ENCODE measurements around the gene COG3. TPM values are rescaled to one million over a fixed set of nuclear protein-coding genes. Genes with fewer than 3 reads are reported as not detected.
"Not testable (repeated sequence)": the region's sequence is repeated elsewhere in the genome, so short reads cannot be mapped to it uniquely, and the experiment has no call there.

COG3 gene, protein sequence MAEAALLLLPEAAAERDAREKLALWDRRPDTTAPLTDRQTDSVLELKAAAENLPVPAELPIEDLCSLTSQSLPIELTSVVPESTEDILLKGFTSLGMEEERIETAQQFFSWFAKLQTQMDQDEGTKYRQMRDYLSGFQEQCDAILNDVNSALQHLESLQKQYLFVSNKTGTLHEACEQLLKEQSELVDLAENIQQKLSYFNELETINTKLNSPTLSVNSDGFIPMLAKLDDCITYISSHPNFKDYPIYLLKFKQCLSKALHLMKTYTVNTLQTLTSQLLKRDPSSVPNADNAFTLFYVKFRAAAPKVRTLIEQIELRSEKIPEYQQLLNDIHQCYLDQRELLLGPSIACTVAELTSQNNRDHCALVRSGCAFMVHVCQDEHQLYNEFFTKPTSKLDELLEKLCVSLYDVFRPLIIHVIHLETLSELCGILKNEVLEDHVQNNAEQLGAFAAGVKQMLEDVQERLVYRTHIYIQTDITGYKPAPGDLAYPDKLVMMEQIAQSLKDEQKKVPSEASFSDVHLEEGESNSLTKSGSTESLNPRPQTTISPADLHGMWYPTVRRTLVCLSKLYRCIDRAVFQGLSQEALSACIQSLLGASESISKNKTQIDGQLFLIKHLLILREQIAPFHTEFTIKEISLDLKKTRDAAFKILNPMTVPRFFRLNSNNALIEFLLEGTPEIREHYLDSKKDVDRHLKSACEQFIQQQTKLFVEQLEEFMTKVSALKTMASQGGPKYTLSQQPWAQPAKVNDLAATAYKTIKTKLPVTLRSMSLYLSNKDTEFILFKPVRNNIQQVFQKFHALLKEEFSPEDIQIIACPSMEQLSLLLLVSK
- 10 to 100 TPM; 37.0 to 51.3 (median 47.2) TPM for total RNA-seq
- long read RNA-seq, donor 1, full-length matches to known transcripts: 11 of 22 reads
- long read RNA-seq, donor 1, partial matches to known transcripts: 5 of 22 reads
- long read RNA-seq, donor 1, other reads (novel, unspliced or antisense): 6 of 22 reads
- long read RNA-seq, donor 2, full-length matches to known transcripts: 16 of 23 reads
- long read RNA-seq, donor 2, partial matches to known transcripts: 4 of 23 reads
- long read RNA-seq, donor 2, other reads (novel, unspliced or antisense): 3 of 23 reads

DNA sequence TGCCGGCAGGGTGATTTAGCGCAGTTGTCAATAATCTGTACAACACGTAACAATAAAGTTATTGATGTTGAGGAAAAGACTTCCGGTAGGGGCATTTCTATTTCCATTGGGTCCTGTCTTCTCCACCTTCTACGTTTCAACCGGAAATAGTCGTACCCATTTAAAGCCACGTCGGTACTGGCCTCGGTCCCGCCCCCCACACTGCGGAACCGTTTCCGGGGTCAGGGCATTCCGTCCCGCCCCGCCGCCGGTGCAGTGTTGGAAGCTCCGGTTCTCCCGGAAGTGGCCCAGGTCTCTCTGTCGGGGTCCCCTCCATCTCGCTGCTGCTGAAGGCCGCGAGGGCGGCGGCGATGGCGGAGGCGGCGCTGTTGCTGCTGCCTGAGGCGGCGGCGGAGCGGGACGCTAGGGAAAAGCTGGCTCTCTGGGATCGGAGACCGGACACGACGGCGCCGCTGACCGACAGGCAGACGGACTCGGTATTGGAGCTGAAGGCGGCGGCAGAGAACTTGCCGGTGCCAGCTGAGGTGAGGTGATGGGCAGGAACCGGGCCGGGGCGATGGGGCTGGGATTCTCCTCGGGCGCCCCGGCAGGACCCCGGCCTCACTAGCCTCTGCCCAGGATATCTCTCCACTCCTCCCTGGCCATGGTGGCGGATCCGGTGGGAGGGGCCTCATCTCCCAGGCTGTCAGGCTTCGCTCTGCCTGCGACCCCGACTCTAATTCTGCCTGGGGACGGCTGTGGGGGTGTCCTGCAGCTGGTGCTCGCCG is at the start of gene COG3:
Gene COG3, plus strand, starts transcription at position 253 of the 767 bp plus-strand sequence. Its CDS starts 98 bp downstream, at position 351.
- ATAC-seq (peak; percentile 94), DNase-seq (peak; percentile 97)
- Histone ChIP-seq H3K36me3 (ENCODE audit: low read depth) (no peaks in the 10 kb centered on the region), H3K4me1 (ENCODE audit: low read depth) (peaks cover 45% of the 10 kb centered on the region), H3K4me3 (peak within 1 kb of the TSS; percentile 99), H3K9me3 (no peaks in the 10 kb centered on the region)
- intact Hi-C loops (cut with DNase I, micrococcal nuclease): no loop called here
- TF ChIP-seq, protein P1, sequence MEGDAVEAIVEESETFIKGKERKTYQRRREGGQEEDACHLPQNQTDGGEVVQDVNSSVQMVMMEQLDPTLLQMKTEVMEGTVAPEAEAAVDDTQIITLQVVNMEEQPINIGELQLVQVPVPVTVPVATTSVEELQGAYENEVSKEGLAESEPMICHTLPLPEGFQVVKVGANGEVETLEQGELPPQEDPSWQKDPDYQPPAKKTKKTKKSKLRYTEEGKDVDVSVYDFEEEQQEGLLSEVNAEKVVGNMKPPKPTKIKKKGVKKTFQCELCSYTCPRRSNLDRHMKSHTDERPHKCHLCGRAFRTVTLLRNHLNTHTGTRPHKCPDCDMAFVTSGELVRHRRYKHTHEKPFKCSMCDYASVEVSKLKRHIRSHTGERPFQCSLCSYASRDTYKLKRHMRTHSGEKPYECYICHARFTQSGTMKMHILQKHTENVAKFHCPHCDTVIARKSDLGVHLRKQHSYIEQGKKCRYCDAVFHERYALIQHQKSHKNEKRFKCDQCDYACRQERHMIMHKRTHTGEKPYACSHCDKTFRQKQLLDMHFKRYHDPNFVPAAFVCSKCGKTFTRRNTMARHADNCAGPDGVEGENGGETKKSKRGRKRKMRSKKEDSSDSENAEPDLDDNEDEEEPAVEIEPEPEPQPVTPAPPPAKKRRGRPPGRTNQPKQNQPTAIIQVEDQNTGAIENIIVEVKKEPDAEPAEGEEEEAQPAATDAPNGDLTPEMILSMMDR (IDR thresholded peaks at IDR 0.05): peak; percentile 53

DNA sequence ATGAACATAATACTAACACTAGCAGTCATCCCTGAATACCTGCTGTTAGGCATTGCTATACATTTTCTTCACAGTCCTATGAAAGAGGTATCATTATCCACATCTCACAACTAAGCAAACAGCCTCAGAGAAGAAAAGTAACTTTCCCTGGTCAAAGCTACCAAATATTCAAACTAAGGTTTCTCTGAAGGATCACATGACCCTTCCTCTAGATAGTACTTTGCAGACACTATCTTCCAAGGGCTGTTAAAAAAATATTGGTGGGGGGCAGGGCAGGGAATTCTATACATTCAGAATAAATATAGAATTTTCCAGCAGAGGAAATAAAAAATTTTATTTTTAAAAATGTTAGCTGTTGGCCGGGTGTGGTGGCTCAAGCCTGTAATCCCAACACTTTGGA is 49.6 kb upstream of the COG3 start:
- Histone ChIP-seq H3K9me3 (no peaks in the 10 kb centered on the region), H3K36me3 (ENCODE audit: low read depth) (no peaks in the 10 kb centered on the region), H3K4me3 (no peak overlapping the region), H3K4me1 (ENCODE audit: low read depth) (peaks cover 13% of the 10 kb centered on the region)
- TF ChIP-seq, protein P1 (IDR thresholded peaks at IDR 0.05): no peak
- DNase-seq (no peak), ATAC-seq (no peak)
- intact Hi-C loops (cut with DNase I, micrococcal nuclease): no loop called here

DNA sequence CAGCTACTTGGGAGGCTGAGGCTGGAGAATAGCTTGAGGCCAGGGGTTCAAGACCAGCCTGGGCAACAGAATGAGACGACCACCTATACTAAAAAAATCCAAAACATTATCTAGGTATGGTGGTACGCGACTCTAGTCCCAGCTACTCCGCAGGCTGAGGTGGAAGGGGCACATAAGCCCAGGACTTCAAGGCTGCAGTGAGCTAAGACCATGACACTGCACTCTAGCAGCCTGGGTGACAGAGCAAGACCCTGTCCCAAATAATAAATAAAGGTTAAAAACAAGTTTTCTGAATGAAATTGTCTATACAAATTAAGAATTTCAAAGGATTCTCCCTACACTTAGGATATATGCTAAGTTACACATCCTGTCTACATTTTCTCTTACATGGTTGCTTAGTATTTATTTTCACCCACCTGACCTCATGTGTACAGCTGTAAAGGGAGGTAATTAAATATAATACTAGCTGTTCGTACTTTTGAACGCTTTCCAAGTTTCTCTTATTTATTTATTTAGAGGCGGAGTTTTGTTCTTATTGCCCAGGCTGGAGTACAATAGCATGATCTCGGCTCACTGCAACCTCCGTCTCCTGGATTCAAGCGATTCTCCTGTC is 48.1 kb upstream of the COG3 start:
- H3K4me3 ChIP-seq: peak overlapping the region; percentile 63
- TF ChIP-seq, protein P1 (IDR thresholded peaks at IDR 0.05): no peak
- no peaks in the 10 kb centered on the region for H3K9me3 ChIP-seq
- DNase-seq: peak in 1 of 3 donors; percentile 63
- intact Hi-C loops (cut with DNase I, micrococcal nuclease): no loop called here
- H3K4me1 ChIP-seq (ENCODE audit: low read depth): peaks cover 13% of the 10 kb centered on the region
- ATAC-seq: peak; percentile 35
- no peaks in the 10 kb centered on the region for H3K36me3 ChIP-seq (ENCODE audit: low read depth)

DNA sequence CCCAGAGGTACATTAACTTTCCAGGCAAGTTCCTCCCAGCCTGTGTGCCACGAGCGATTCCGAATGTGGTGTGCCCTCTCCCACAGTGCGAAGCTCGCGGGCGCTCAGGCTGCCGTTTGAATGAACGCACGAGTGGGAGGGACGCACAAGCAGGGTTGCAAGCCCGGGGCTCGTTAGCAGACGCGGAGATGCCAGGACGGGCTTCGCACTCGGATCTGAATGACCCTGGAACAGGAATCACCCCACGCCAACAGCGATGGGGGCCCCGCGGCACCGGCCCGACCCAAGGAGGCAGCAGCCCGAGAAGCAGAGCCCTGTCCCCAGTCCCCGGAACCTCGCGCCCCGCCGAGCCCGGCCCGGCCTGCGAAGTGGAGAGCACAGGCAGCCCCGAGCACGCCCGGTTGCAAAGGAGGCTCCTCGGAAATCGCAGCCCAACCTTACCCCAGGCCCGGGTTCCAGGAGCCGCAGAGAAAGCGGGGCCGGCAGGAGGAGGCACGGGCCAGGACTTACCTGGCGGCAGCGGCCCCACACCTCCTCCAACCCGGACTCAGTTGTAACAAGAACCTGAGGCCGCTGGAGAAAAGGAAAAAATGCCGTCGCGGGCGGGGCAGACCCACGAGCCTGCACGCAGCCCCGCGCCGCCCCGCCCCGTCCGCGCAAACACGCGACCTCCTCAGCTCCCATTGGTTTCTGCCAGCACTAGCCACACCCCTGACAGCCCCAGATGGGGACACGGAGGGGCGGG is 46.8 kb upstream of the COG3 start, which contains the start of gene SLC25A30:
Gene SLC25A30, minus strand, starts transcription at position 584 of the 745 bp plus-strand sequence. CDS start 6,948 bp downstream, outside the sequence.
- peak; percentile 88 for ATAC-seq
- intact Hi-C loops (cut with DNase I, micrococcal nuclease): no loop called here
- H3K36me3 ChIP-seq (ENCODE audit: low read depth): no peaks in the 10 kb centered on the region
- H3K9me3 ChIP-seq: no peaks in the 10 kb centered on the region
- peak within 1 kb of the TSS; percentile 63 for H3K4me3 ChIP-seq
- H3K4me1 ChIP-seq (ENCODE audit: low read depth): peaks cover 16% of the 10 kb centered on the region
- TF ChIP-seq, protein P1 (IDR thresholded peaks at IDR 0.05): no peak
- peak; percentile 95 to 97 (median 96) for DNase-seq

DNA sequence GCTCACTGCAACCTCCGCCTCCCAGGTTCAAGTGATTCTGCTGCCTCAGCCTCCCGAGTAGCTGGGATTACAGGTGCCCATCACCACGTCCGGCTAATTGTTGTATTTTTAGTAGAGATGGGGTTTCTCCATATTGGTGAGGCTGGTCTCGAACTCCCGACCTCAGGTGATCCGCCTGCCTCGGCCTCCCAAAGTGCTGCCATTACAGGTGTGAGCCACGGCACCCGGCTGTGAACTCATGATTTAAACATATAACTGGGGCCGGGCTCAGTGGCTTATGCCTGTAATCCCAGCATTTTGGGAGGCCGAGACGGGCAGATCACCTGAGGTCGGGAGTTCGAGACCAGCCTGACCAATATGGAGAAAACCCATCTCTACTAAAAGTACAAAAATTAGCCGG is 45.4 kb upstream of the COG3 start:
- peaks cover 18% of the 10 kb centered on the region for H3K4me1 ChIP-seq (ENCODE audit: low read depth)
- H3K9me3 ChIP-seq; H3K4me3 ChIP-seq; intact Hi-C loops (cut with DNase I, micrococcal nuclease); ATAC-seq; H3K36me3 ChIP-seq (ENCODE audit: low read depth): not testable (repeated sequence)
- DNase-seq: peak in 1 of 3 donors; percentile 53

Measured in mucosa of descending colon (tissue), 3 donors.